IMR-90 (cell line): ENCODE measurements around the gene PIAS2. TPM values are rescaled to one million over a fixed set of nuclear protein-coding genes. Genes with fewer than 3 reads are reported as not detected.

Source experiments
- ATAC-seq: fragments of 200-7000 bp; cut with Tn5 transposase; 2 replicates; pipeline ENCODE4 v1.9.1; 2020; ENCODE audit warnings: low read depth, mild to moderate bottlenecking, moderate library complexity
- BruUV-seq: library from RNA; stranded (reverse); fragments of 400-500 nt; replicated peaks from 2 replicates; lab custom pipeline; 2021; lab: Mats Ljungman, UMichigan
- CTCF ChIA-PET: fragments of 300-600 bp; formaldehyde crosslinking; extraction: SDS; loops from one replicate; lab custom pipeline; 2021; ENCODE audit warnings: antibody characterized with exemption; lab: Yijun Ruan, JAX
- POLR2A ChIA-PET: fragments of 300-600 bp; sonication (Branson Sonifier 250); formaldehyde crosslinking; loops from one replicate; lab custom pipeline; 2022; ENCODE audit warnings: antibody characterized with exemption; ENCODE audit not compliant: unreplicated experiment; lab: Charles Lee
- DNase-seq: peaks from one replicate; pipeline ENCODE4 v3.0.0; 2013
- H2AFZ ChIP-seq: replicated peaks from 2 replicates; pipeline ENCODE3; 2013; ENCODE audit warnings: low read length, mild to moderate bottlenecking; ENCODE audit not compliant: poor library complexity
- H2AK5ac ChIP-seq: 2 replicates; pipeline ENCODE4 v1.6.1; 2013; ENCODE audit warnings: low read depth, low read length, inconsistent platforms
- H2AK9ac ChIP-seq: replicated peaks from 2 replicates; pipeline ENCODE3; 2013; ENCODE audit warnings: mild to moderate bottlenecking, low read depth, low read length, moderate library complexity; ENCODE audit not compliant: poor library complexity
- H2BK120ac ChIP-seq: 2 replicates; pipeline ENCODE4 v1.6.1; 2013; ENCODE audit warnings: low read depth, low read length, inconsistent platforms
- H2BK15ac ChIP-seq: 3 replicates; pipeline ENCODE4 v1.6.1; 2013; ENCODE audit warnings: low read depth, low read length, inconsistent platforms
- H2BK20ac ChIP-seq: 2 replicates; pipeline ENCODE4 v1.6.1; 2013; ENCODE audit warnings: low read depth, mild to moderate bottlenecking, inconsistent platforms, low read length, moderate library complexity
- H2BK5ac ChIP-seq: 2 replicates; pipeline ENCODE4 v1.6.1; 2013; ENCODE audit warnings: mild to moderate bottlenecking, low read depth, low read length, inconsistent platforms; ENCODE audit not compliant: poor library complexity, severe bottlenecking
- H3K14ac ChIP-seq: replicated peaks from 2 replicates; pipeline ENCODE4 v1.6.1; 2013; ENCODE audit warnings: low read depth, low read length, inconsistent platforms
- H3K18ac ChIP-seq: 2 replicates; pipeline ENCODE4 v1.6.1; 2013; ENCODE audit warnings: low read depth, low read length, control low read depth
- H3K23ac ChIP-seq: 2 replicates; pipeline ENCODE4 v1.6.1; 2013; ENCODE audit warnings: low read depth, low read length, inconsistent platforms
- H3K27ac ChIP-seq: 2 replicates; pipeline ENCODE4 v1.5.1; 2013; ENCODE audit warnings: mild to moderate bottlenecking, control low read depth, low read length; ENCODE audit not compliant: insufficient read depth
- H3K27me3 ChIP-seq: 2 replicates; pipeline ENCODE4 v1.6.1; 2013; ENCODE audit warnings: low read length; ENCODE audit not compliant: control insufficient read depth, insufficient read depth
- H3K36me3 ChIP-seq: 2 replicates; pipeline ENCODE4 v1.6.1; 2013; ENCODE audit warnings: low read length, mixed read lengths; ENCODE audit not compliant: control insufficient read depth, insufficient read depth
- H3K4ac ChIP-seq: 2 replicates; pipeline ENCODE4 v1.6.1; 2013; ENCODE audit warnings: low read depth, low read length, inconsistent platforms
- H3K4me1 ChIP-seq: 2 replicates; pipeline ENCODE4 v1.6.1; 2013; ENCODE audit warnings: low read length, mixed read lengths; ENCODE audit not compliant: control insufficient read depth, insufficient read depth
- H3K4me2 ChIP-seq: 2 replicates; pipeline ENCODE4 v1.6.1; 2013; ENCODE audit warnings: low read depth, mild to moderate bottlenecking, control low read depth, low read length, moderate library complexity
- H3K4me3 ChIP-seq: 2 replicates; pipeline ENCODE4 v1.5.1; 2013; ENCODE audit warnings: low read depth, mild to moderate bottlenecking, control low read depth, low read length, moderate library complexity; ENCODE audit not compliant: insufficient read depth
- H3K56ac ChIP-seq: 2 replicates; pipeline ENCODE4 v1.6.1; 2013; ENCODE audit warnings: low read length, inconsistent platforms; ENCODE audit not compliant: insufficient read depth; ENCODE audit errors: extremely low read depth
- H3K79me1 ChIP-seq, 2 experiments: 2 replicates each; pipeline ENCODE4 v1.6.1; 2013; ENCODE audit warnings: low read length in 2 of 2, inconsistent platforms in 1 of 2, low read depth in 1 of 2
- H3K9ac ChIP-seq: 2 replicates; pipeline ENCODE4 v1.6.1; 2013; ENCODE audit warnings: low read depth, low read length, control low read depth
- H3K9me1 ChIP-seq: 2 replicates; pipeline ENCODE4 v1.6.1; 2013; ENCODE audit warnings: low read length, inconsistent platforms; ENCODE audit not compliant: insufficient read depth
- H3K9me3 ChIP-seq: 2 replicates; pipeline ENCODE4 v1.6.1; 2013; ENCODE audit warnings: low read length; ENCODE audit not compliant: control insufficient read depth, insufficient read depth
- H4K20me1 ChIP-seq: 2 replicates; pipeline ENCODE4 v1.6.1; 2013; ENCODE audit warnings: low read length, inconsistent platforms; ENCODE audit not compliant: insufficient read depth
- H4K5ac ChIP-seq: 2 replicates; pipeline ENCODE4 v1.6.1; 2013; ENCODE audit warnings: mild to moderate bottlenecking, low read depth, low read length, control low read depth
- H4K8ac ChIP-seq, 2 experiments: 2 replicates each; pipeline ENCODE4 v1.6.1; 2013; ENCODE audit warnings: low read depth in 2 of 2, low read length in 2 of 2, control low read depth in 1 of 2, inconsistent platforms in 1 of 2
- H4K91ac ChIP-seq: 2 replicates; pipeline ENCODE4 v1.6.1; 2013; ENCODE audit warnings: low read depth, low read length, inconsistent platforms; ENCODE audit not compliant: insufficient read depth
- BHLHE40 ChIP-seq: fragments of 150-350 bp; IDR thresholded peaks from 2 replicates; pipeline ENCODE4 v1.6.1; 2016; ENCODE audit warnings: mild to moderate bottlenecking, low read depth, low read length
- CEBPB ChIP-seq: IDR thresholded peaks from 2 replicates; pipeline ENCODE4 v1.6.1; 2012; ENCODE audit warnings: low read depth, low read length, improper control_type of control experiment
- CHD1 ChIP-seq: IDR thresholded peaks from 2 replicates; pipeline ENCODE4 v1.6.1; 2012; ENCODE audit warnings: low read depth, low read length, improper control_type of control experiment
- CTCF ChIP-seq: conservative IDR thresholded peaks from 2 replicates; pipeline ENCODE4 v1.5.1; 2012; ENCODE audit warnings: mild to moderate bottlenecking, low read depth, low read length, improper control_type of control experiment
- FOS ChIP-seq: fragments of 150-350 bp; IDR thresholded peaks from 2 replicates; pipeline ENCODE4 v1.6.1; 2016; ENCODE audit warnings: low read depth, low read length
- MAFK ChIP-seq: IDR thresholded peaks from 2 replicates; pipeline ENCODE4 v1.6.1; 2012; ENCODE audit warnings: low read depth, low read length, improper control_type of control experiment
- MAZ ChIP-seq: IDR thresholded peaks from 2 replicates; pipeline ENCODE4 v1.6.1; 2012; ENCODE audit warnings: low read depth, mild to moderate bottlenecking, low read length, improper control_type of control experiment, moderate library complexity, borderline replicate concordance
- MXI1 ChIP-seq: IDR thresholded peaks from 2 replicates; pipeline ENCODE4 v1.6.1; 2012; ENCODE audit warnings: low read depth, mild to moderate bottlenecking, low read length, moderate library complexity, borderline replicate concordance
- NFE2L2 ChIP-seq: fragments of 150-350 bp; IDR thresholded peaks from 2 replicates; pipeline ENCODE4 v1.6.1; 2016; ENCODE audit warnings: low read depth, mild to moderate bottlenecking, low read length
- POLR2A ChIP-seq: IDR thresholded peaks from 2 replicates; pipeline ENCODE4 v1.6.1; 2012; ENCODE audit warnings: mild to moderate bottlenecking, low read depth, low read length
- RAD21 ChIP-seq: IDR thresholded peaks from 2 replicates; pipeline ENCODE4 v1.6.1; 2012; ENCODE audit warnings: low read length, improper control_type of control experiment
- RCOR1 ChIP-seq: IDR thresholded peaks from 2 replicates; pipeline ENCODE4 v1.6.1; 2012; ENCODE audit warnings: mild to moderate bottlenecking, low read length, improper control_type of control experiment; ENCODE audit not compliant: insufficient replicate concordance
- RFX5 ChIP-seq: IDR thresholded peaks from 2 replicates; pipeline ENCODE4 v1.8.0; 2012; ENCODE audit warnings: low read depth, mild to moderate bottlenecking, low read length, moderate library complexity
- SMC3 ChIP-seq: fragments of 150-350 bp; IDR thresholded peaks from 2 replicates; pipeline ENCODE4 v1.6.1; 2016; ENCODE audit warnings: low read depth, mild to moderate bottlenecking, antibody characterized with exemption, low read length, moderate library complexity
- WGBS, 2 experiments: methylation state at CpG; one replicate each; pipeline versions ENCODE4 v1.1.5 to v1.1.7; 2013; ENCODE audit warnings: missing lambda C conversion rate in 2 of 2; ENCODE audit not compliant: insufficient read length in 1 of 2; ENCODE audit errors: extremely low coverage in 2 of 2; 5-methylcytosine and 5-hydroxymethylcytosine counted together
- dilution Hi-C: fragments of 300-500 bp; cut with HindIII; formaldehyde crosslinking; loops from one replicate; pipeline ENCODE4 v1.14.3; 2018; ENCODE audit warnings: low sequenced_read_pairs; ENCODE audit not compliant: unreplicated experiment
- in situ Hi-C: fragments of 300-500 bp; cut with MboI; formaldehyde crosslinking; loops from 3 replicates; pipeline ENCODE4 v1.14.3; 2019; ENCODE audit warnings: low sequenced_read_pairs, inconsistent platforms, mixed read lengths
- intact Hi-C: fragments of 100-400 bp; cut with micrococcal nuclease; formaldehyde crosslinking; loops from 2 replicates; pipeline ENCODE4 v1.10.0; 2022
- polyA plus RNA-seq, 3 experiments: library from polyadenylated mRNA; depleted of rRNA; stranded (reverse); fragments of >200 nt; gene quantifications; 2 replicates each; pipeline ENCODE4 v1.2.3, GENCODE V29; 2012; ENCODE audit warnings: low replicate concordance in 1 of 3
- total RNA-seq: library from RNA; depleted of rRNA; stranded (reverse); fragments of >200 nt; gene quantifications from 2 replicates; pipeline ENCODE4 v1.2.3, GENCODE V29; 2012
- TF ChIP-seq, protein P1 (sequence below): fragments of 150-350 bp; IDR thresholded peaks from 2 replicates; pipeline ENCODE4 v1.6.1; 2017; ENCODE audit warnings: mild to moderate bottlenecking, antibody characterized with exemption, low read length, low read depth
- TF ChIP-seq, protein P2 (sequence below): fragments of 150-350 bp; IDR thresholded peaks from 2 replicates; pipeline ENCODE4 v1.6.1; 2016; ENCODE audit warnings: low read depth, mild to moderate bottlenecking, low read length, moderate library complexity, borderline replicate concordance

The PIAS2 gene
- total and polyA plus RNA-seq, 2 of the 4 experiments (the other 2 are of a cell fraction): 15.1 to 28.9 TPM

DNA sequence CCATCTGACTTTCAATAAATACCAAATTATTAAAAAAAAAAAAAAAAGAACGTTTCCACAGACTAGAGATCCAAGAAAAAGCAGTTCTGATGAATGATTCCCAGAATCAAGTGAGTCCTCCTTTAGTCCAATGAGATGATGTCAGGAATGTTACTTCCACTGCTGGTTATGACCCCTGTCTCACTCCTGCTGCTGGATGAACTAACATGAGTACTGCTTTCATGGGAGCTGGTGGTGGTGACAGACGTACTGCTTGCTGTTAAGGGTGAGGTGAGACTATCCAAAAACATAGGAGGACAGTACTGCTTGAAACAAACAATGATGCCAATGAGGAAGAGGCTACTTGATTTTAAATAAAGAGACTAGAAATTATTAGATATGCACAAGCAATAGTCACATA is 105.0 kb downstream of the PIAS2 start:
- Histone ChIP-seq H2AFZ (no peak overlapping the region), H2BK5ac (no peak overlapping the region), H4K5ac (no peak overlapping the region), H3K79me1 (no peaks in the 10 kb centered on the region), H3K23ac (no peak overlapping the region), H3K4me3 (no peak overlapping the region), H2BK20ac (no peak overlapping the region), H3K4me1 (peaks cover 4% of the 10 kb centered on the region), H3K18ac (no peak overlapping the region), H2BK15ac (no peak overlapping the region), H3K9me1 (peaks cover 2% of the 10 kb centered on the region; the same call in 1 of the 2 replicates), H3K4me2 (no peak overlapping the region), H2AK9ac (no peak overlapping the region), H2AK5ac (no peak overlapping the region), H3K27ac (no peak overlapping the region), H4K8ac (no peak overlapping the region), H3K9ac (no peak overlapping the region), H3K27me3 (no peaks in the 10 kb centered on the region), H3K14ac (no peak overlapping the region), H2BK120ac (no peak overlapping the region), H3K9me3 (no peaks in the 10 kb centered on the region), H3K56ac (no peak overlapping the region), H3K4ac (no peak overlapping the region), H4K91ac (no peak overlapping the region), H4K20me1 (no peaks in the 10 kb centered on the region), H3K36me3 (peaks cover 2% of the 10 kb centered on the region; the same call in 1 of the 2 replicates)
- intact Hi-C loops: no loop called here
- dilution Hi-C loops: no loop called here
- in situ Hi-C loops: no loop called here
- DNase-seq (no peak), ATAC-seq (no peak)
- no TSS peak for BruUV-seq
- CTCF ChIA-PET: no interaction called here
- no CpG with 5 or more reads among the region's 2 CpGs for WGBS, 2 experiments
- TF ChIP-seq NFE2L2 (no peak), CEBPB (no peak), POLR2A (no peak), MAFK (no peak), MAZ (no peak), BHLHE40 (no peak), SMC3 (no peak), RCOR1 (no peak), RFX5 (no peak), CHD1 (no peak), FOS (no peak), RAD21 (no peak), MXI1 (no peak), CTCF (no peak)
- TF ChIP-seq, protein P1, sequence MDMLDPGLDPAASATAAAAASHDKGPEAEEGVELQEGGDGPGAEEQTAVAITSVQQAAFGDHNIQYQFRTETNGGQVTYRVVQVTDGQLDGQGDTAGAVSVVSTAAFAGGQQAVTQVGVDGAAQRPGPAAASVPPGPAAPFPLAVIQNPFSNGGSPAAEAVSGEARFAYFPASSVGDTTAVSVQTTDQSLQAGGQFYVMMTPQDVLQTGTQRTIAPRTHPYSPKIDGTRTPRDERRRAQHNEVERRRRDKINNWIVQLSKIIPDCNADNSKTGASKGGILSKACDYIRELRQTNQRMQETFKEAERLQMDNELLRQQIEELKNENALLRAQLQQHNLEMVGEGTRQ: no peak
- TF ChIP-seq, protein P2, sequence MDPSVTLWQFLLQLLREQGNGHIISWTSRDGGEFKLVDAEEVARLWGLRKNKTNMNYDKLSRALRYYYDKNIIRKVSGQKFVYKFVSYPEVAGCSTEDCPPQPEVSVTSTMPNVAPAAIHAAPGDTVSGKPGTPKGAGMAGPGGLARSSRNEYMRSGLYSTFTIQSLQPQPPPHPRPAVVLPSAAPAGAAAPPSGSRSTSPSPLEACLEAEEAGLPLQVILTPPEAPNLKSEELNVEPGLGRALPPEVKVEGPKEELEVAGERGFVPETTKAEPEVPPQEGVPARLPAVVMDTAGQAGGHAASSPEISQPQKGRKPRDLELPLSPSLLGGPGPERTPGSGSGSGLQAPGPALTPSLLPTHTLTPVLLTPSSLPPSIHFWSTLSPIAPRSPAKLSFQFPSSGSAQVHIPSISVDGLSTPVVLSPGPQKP: no peak
- POLR2A ChIA-PET: no interaction called here
